ENCODE measurements around the gene PIPOX. TPM values are rescaled to one million over a fixed set of nuclear protein-coding genes. Genes with fewer than 3 reads are reported as not detected.

The PIPOX gene
- polyA plus RNA-seq, 1 donor from 2014 or later, result 4.4 TPM

DNA sequence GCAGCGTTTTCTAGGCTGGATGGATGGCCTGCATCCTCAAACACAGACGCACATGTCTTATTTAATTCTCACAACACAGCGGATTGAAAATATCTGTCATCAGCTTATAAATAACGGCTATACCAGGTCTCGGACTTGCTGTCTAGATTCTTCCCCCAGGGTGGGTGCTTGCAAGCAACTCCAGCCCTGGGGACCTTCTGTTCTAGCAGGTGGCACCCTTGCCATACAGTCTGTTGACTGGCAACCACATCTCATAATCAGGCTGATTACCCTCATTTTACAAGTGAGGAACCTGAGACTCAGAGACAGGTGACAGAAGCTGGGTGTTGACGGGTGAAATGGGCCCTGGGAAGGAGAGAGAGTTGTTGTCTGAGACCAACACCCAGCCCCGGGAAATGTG is 20.9 kb upstream of the PIPOX start:
- TF ChIP-seq, protein P1, sequence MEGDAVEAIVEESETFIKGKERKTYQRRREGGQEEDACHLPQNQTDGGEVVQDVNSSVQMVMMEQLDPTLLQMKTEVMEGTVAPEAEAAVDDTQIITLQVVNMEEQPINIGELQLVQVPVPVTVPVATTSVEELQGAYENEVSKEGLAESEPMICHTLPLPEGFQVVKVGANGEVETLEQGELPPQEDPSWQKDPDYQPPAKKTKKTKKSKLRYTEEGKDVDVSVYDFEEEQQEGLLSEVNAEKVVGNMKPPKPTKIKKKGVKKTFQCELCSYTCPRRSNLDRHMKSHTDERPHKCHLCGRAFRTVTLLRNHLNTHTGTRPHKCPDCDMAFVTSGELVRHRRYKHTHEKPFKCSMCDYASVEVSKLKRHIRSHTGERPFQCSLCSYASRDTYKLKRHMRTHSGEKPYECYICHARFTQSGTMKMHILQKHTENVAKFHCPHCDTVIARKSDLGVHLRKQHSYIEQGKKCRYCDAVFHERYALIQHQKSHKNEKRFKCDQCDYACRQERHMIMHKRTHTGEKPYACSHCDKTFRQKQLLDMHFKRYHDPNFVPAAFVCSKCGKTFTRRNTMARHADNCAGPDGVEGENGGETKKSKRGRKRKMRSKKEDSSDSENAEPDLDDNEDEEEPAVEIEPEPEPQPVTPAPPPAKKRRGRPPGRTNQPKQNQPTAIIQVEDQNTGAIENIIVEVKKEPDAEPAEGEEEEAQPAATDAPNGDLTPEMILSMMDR (IDR thresholded peaks at IDR 0.05; ENCODE audit: poor library complexity, severe bottlenecking), result no peak
- TF ChIP-seq RAD21 (conservative IDR thresholded peaks at IDR 0.05), result no peak
- TF ChIP-seq POLR2AphosphoS5 (IDR thresholded peaks at IDR 0.05), result no peak
- TF ChIP-seq SMC3 (conservative IDR thresholded peaks at IDR 0.05; ENCODE audit: poor library complexity), result no peak
- TF ChIP-seq TAF1 (IDR thresholded peaks at IDR 0.05; ENCODE audit: low read depth), result no peak
- no peak for TF ChIP-seq MXI1 (conservative IDR thresholded peaks at IDR 0.05; ENCODE audit: poor library complexity, severe bottlenecking)
- TF ChIP-seq, protein P2, sequence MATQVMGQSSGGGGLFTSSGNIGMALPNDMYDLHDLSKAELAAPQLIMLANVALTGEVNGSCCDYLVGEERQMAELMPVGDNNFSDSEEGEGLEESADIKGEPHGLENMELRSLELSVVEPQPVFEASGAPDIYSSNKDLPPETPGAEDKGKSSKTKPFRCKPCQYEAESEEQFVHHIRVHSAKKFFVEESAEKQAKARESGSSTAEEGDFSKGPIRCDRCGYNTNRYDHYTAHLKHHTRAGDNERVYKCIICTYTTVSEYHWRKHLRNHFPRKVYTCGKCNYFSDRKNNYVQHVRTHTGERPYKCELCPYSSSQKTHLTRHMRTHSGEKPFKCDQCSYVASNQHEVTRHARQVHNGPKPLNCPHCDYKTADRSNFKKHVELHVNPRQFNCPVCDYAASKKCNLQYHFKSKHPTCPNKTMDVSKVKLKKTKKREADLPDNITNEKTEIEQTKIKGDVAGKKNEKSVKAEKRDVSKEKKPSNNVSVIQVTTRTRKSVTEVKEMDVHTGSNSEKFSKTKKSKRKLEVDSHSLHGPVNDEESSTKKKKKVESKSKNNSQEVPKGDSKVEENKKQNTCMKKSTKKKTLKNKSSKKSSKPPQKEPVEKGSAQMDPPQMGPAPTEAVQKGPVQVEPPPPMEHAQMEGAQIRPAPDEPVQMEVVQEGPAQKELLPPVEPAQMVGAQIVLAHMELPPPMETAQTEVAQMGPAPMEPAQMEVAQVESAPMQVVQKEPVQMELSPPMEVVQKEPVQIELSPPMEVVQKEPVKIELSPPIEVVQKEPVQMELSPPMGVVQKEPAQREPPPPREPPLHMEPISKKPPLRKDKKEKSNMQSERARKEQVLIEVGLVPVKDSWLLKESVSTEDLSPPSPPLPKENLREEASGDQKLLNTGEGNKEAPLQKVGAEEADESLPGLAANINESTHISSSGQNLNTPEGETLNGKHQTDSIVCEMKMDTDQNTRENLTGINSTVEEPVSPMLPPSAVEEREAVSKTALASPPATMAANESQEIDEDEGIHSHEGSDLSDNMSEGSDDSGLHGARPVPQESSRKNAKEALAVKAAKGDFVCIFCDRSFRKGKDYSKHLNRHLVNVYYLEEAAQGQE (IDR thresholded peaks at IDR 0.05; ENCODE audit: borderline replicate concordance), result no peak
- no peak for TF ChIP-seq EZH2 (IDR thresholded peaks at IDR 0.05; ENCODE audit: borderline replicate concordance, insufficient read depth, low read length, poor library complexity, severe bottlenecking)
- no peaks in the 10 kb centered on the region for H3K36me3 ChIP-seq (ENCODE audit: insufficient read depth, low read length)
- no peaks in the 10 kb centered on the region for H3K27me3 ChIP-seq (ENCODE audit: insufficient read depth, low read depth, low read length)
- no peaks in the 10 kb centered on the region for H3K9me2 ChIP-seq (ENCODE audit: insufficient read depth, low read length)
- no peak overlapping the region for H3K27ac ChIP-seq (ENCODE audit: low read length)
- no peaks in the 10 kb centered on the region for H4K20me1 ChIP-seq (ENCODE audit: insufficient read depth)
- H3K9ac ChIP-seq (ENCODE audit: low read length), result no peak overlapping the region
- H3K9me3 ChIP-seq (ENCODE audit: low read length), result no peaks in the 10 kb centered on the region
- H3F3A ChIP-seq (ENCODE audit: insufficient read depth, low read length, poor library complexity, severe bottlenecking), result no peaks in the 10 kb centered on the region
- H3K4me2 ChIP-seq (ENCODE audit: low read length), result no peak overlapping the region
- no peaks in the 10 kb centered on the region for H3K79me2 ChIP-seq (replicated peaks; ENCODE audit: insufficient read depth, low read length)
- no peak overlapping the region for H3K4me3 ChIP-seq (ENCODE audit: low read length)
- no peak overlapping the region for H2AFZ ChIP-seq (ENCODE audit: low read depth, low read length)

GRCh38 chr17:29024316-29024952 is 18.5 kb upstream of the PIPOX start:
- H3K36me3 ChIP-seq (ENCODE audit: insufficient read depth, low read length), result no peaks in the 10 kb centered on the region
- no peaks in the 10 kb centered on the region for H3K79me2 ChIP-seq (replicated peaks; ENCODE audit: insufficient read depth, low read length)
- no peak overlapping the region for H2AFZ ChIP-seq (ENCODE audit: low read depth, low read length)
- TF ChIP-seq RAD21 (conservative IDR thresholded peaks at IDR 0.05), result no peak
- TF ChIP-seq, protein P2 (IDR thresholded peaks at IDR 0.05; ENCODE audit: borderline replicate concordance), result peak; percentile 28
- no peak for TF ChIP-seq TAF1 (IDR thresholded peaks at IDR 0.05; ENCODE audit: low read depth)
- no peak for TF ChIP-seq MXI1 (conservative IDR thresholded peaks at IDR 0.05; ENCODE audit: poor library complexity, severe bottlenecking)
- no peaks in the 10 kb centered on the region for H3K9me2 ChIP-seq (ENCODE audit: insufficient read depth, low read length)
- H3K9ac ChIP-seq (ENCODE audit: low read length), result no peak overlapping the region
- H3F3A ChIP-seq (ENCODE audit: insufficient read depth, low read length, poor library complexity, severe bottlenecking), result no peaks in the 10 kb centered on the region
- no peak overlapping the region for H3K27ac ChIP-seq (ENCODE audit: low read length)
- H4K20me1 ChIP-seq (ENCODE audit: insufficient read depth), result no peaks in the 10 kb centered on the region
- no peak overlapping the region for H3K4me2 ChIP-seq (ENCODE audit: low read length)
- no peaks in the 10 kb centered on the region for H3K9me3 ChIP-seq (ENCODE audit: low read length)
- H3K27me3 ChIP-seq (ENCODE audit: insufficient read depth, low read depth, low read length), result no peaks in the 10 kb centered on the region
- H3K4me3 ChIP-seq (ENCODE audit: low read length), result no peak overlapping the region

Data from neural cell (in vitro differentiated cells).